Kidney (tissue), 14 donors: Measurements from ENCODE around the gene AKAP13. TPM values are rescaled to one million over a fixed set of nuclear protein-coding genes. Genes with fewer than 3 reads are reported as not detected.

Experiments
- DNase-seq, 5 donors: peaks; one replicate each; pipeline ENCODE4 v3.0.0-alpha.2; 2013 to 2020
- FAIRE-seq: peaks from 2 replicates; lab custom pipeline; 2012; peaks lifted over from hg19 to GRCh38; lab: Jason Lieb, UNC
- H3K27ac ChIP-seq, 2 donors: one replicate each; pipeline ENCODE4 v1.7.0; 2013; ENCODE audit warnings: low read depth in 2 of 2, low read length in 2 of 2, inconsistent platforms in 1 of 2
- H3K27me3 ChIP-seq: one replicate; pipeline ENCODE4 v1.7.1; 2013; ENCODE audit warnings: low read length, inconsistent platforms; ENCODE audit not compliant: control insufficient read depth, insufficient read depth
- H3K36me3 ChIP-seq, 3 donors: one replicate each; pipeline versions ENCODE4 v1.7.0 to v1.7.1; 2013; ENCODE audit warnings: low read length in 3 of 3, control low read depth in 1 of 3, inconsistent platforms in 1 of 3; ENCODE audit not compliant: insufficient read depth in 3 of 3, control insufficient read depth in 2 of 3
- H3K4me1 ChIP-seq, 3 donors: one replicate each; pipeline versions ENCODE4 v1.7.0 to v1.7.1; 2013; ENCODE audit warnings: low read length in 3 of 3, inconsistent platforms in 1 of 3, low read depth in 1 of 3; ENCODE audit not compliant: control insufficient read depth in 2 of 3, insufficient read depth in 2 of 3
- H3K4me3 ChIP-seq, 3 donors: one replicate each; pipeline versions ENCODE4 v1.7.0 to v1.8.1; 2013; ENCODE audit warnings: low read length in 3 of 3, control low read depth in 1 of 3, inconsistent platforms in 1 of 3
- H3K9ac ChIP-seq, 3 donors: one replicate each; pipeline versions ENCODE4 v1.7.0 to v1.7.1; 2013; ENCODE audit warnings: low read length in 3 of 3, control low read depth in 1 of 3, inconsistent platforms in 1 of 3
- H3K9me3 ChIP-seq, 3 donors: one replicate each; pipeline versions ENCODE4 v1.7.0 to v1.7.1; 2013; ENCODE audit warnings: low read length in 3 of 3, control low read depth in 1 of 3, inconsistent platforms in 1 of 3; ENCODE audit not compliant: control insufficient read depth in 2 of 3, insufficient read depth in 1 of 3
- CTCF ChIP-seq: IDR thresholded peaks from 3 replicates; pipeline ENCODE4 v1.5.1; 2012; ENCODE audit warnings: mild to moderate bottlenecking, moderate library complexity, borderline replicate concordance; ENCODE audit not compliant: insufficient read depth; ENCODE audit errors: extremely low read depth
- intact Hi-C: fragments of 100-400 bp; cut with DNase I; formaldehyde crosslinking; loops from one replicate; pipeline ENCODE4 v1.11.1; 2022
- polyA plus RNA-seq: library from polyadenylated mRNA; stranded (reverse); fragments of 350-450 nt; fragmentation: Illumina TruSeq; extraction: RNeasy Lipid Tissue Mini Kit (QIAGEN cat#74804); gene quantifications from one replicate; pipeline ENCODE4 v1.2.3, GENCODE V29; 2014; ENCODE audit warnings: low read depth, low replicate concordance; ENCODE audit not compliant: insufficient read depth
- total RNA-seq: library from RNA; stranded (reverse); fragmentation: NEBNext Ultra II Directional; extraction: Animal tissue kit (Norgen Biotek cat#: 25700); gene quantifications from one replicate; pipeline ENCODE4 v1.2.1, GENCODE V29; 2021
- donor health status: control.
- donor health status: control.
- donor health status: control.
- donor health status: control.
- donor health status: control.
- donor health status: DM: yes; HTN: yes; CAD: no.
- donor health status: Normal renal cell carcinoma (clear cell type).

AKAP13 gene
- total and polyA plus RNA-seq, 2 donors from 2014 or later = 18.8 to 174 TPM

- no peaks in the 10 kb centered on the region for H3K4me1 ChIP-seq
- H3K4me3 ChIP-seq = no peak overlapping the region
- no peak overlapping the region for H3K9ac ChIP-seq
- no peak for TF ChIP-seq CTCF
- no peak for FAIRE-seq
- no peak for DNase-seq
- H3K27ac ChIP-seq = no peak overlapping the region
- H3K9me3 ChIP-seq = no peaks in the 10 kb centered on the region
- peaks cover 3 to 27% (median 8%) of the 10 kb centered on the region in 3 donors for H3K36me3 ChIP-seq
- intact Hi-C loops = no loop called here
- no peaks in the 10 kb centered on the region for H3K27me3 ChIP-seq
Observed at GRCh38 chr15:85681386-85681785, 301.0 kb downstream of the AKAP13 start.

DNA sequence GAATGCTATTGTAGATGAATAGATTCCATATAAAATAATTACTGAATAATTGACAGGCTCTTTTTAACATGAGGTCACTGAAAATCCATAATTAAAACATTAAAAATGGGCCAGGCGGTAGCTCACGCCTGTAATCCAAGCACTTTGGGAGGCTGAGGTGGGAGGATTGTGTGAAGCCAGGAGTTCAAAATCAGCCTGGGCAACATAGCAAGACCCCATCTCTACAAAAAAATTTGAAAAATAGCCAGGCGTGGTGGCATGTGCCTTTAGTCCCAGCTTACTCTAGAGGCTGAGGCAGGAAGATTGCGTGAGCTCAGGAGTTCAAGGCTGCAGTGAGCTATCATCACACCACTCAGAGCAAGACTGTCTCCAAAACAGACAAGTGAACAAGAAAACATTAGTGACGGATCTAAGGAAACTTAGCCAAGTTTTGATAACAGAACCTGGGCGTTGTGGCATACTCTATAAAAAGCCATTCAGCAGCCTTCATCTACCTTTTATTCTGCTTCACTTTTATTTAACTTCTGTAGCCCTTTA, 303.8 kb downstream of the AKAP13 start:
- Histone ChIP-seq H3K36me3 (peaks cover 3 to 19% (median 10%) of the 10 kb centered on the region in 3 donors), H3K4me3 (no peak overlapping the region), H3K4me1 (no peaks in the 10 kb centered on the region), H3K9ac (no peak overlapping the region), H3K9me3 (no peaks in the 10 kb centered on the region), H3K27me3 (no peaks in the 10 kb centered on the region), H3K27ac (no peak overlapping the region)
- FAIRE-seq (no peak), DNase-seq (no peak)
- no peak for TF ChIP-seq CTCF
- intact Hi-C loops = no loop called here

DNA sequence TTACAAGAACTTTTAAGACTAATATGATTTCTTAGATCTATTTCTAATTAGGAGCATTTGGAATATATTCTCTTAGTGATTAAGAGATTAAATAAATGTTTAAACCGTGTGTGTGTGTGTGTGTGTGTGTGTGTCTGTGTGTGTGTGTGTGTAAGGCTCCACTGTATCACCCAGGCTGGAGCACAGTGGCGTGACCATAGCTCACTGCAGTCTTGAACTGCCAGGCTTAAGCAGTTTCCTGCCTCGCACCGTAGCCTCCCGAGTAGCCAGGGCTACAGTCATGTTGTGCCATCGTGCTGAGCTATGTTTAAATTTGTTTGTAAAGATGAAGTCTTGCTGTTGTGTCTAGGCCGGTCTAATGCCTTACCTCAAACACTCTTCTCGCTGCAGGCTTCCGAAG, 305.0 kb downstream of the AKAP13 start:
- no peaks in the 10 kb centered on the region for H3K27me3 ChIP-seq
- peaks cover 0 to 3% (median 0%) of the 10 kb centered on the region in 3 donors for H3K4me1 ChIP-seq
- FAIRE-seq (no peak), DNase-seq (no peak)
- no peak overlapping the region for H3K4me3 ChIP-seq
- H3K36me3 ChIP-seq = peaks cover 3 to 19% (median 10%) of the 10 kb centered on the region in 3 donors
- H3K9me3 ChIP-seq = no peaks in the 10 kb centered on the region
- no peak overlapping the region for H3K27ac ChIP-seq
- no peak for TF ChIP-seq CTCF
- intact Hi-C loops = no loop called here
- no peak overlapping the region for H3K9ac ChIP-seq

- Histone ChIP-seq H3K4me3 (no peak overlapping the region), H3K36me3 (peaks cover 3 to 19% (median 12%) of the 10 kb centered on the region in 3 donors), H3K4me1 (peaks cover 0 to 10% (median 0%) of the 10 kb centered on the region in 3 donors), H3K27me3 (no peaks in the 10 kb centered on the region), H3K9ac (no peak overlapping the region), H3K9me3 (no peaks in the 10 kb centered on the region), H3K27ac (no peak overlapping the region)
- FAIRE-seq (no peak), DNase-seq (no peak)
- intact Hi-C loops = no loop called here
- TF ChIP-seq CTCF = no peak
Observed at GRCh38 chr15:85687329-85687728, 306.9 kb downstream of the AKAP13 start.
